GM21423 (cell line): ENCODE results near the gene CEP131.

Source experiments
- ATAC-seq: cut with Tn5 transposase; IDR thresholded peaks from one replicate; pipeline ENCODE4 v1.9.1; 2021; ENCODE audit warnings: mild to moderate bottlenecking, moderate library complexity; ENCODE audit not compliant: unreplicated experiment

CEP131 gene

GRCh38 chr17:81239714-81240555 is 17.2 kb upstream of the CEP131 start:
- no peak for ATAC-seq

GRCh38 chr17:81238815-81239713 is 16.3 kb upstream of the CEP131 start, which contains the start of the genes NDUFAF8 and TEPSIN:
NDUFAF8 (plus strand) TSS chr17:81239318; CDS start chr17:81239364, 46 bp downstream.
TEPSIN (minus strand) TSS chr17:81239055; CDS start chr17:81239033, 22 bp downstream.
- ATAC-seq, result peak; percentile 89

GRCh38 chr17:81238490-81238814 is 15.7 kb upstream of the CEP131 start:
- no peak for ATAC-seq

- no peak for ATAC-seq
These were observed 15.1 kb upstream of the CEP131 start for GRCh38 chr17:81237591-81238489.

GRCh38 chr17:81236784-81237183 is 14.0 kb upstream of the CEP131 start:
- no peak for ATAC-seq

- ATAC-seq, result no peak
These were observed 13.3 kb upstream of the CEP131 start for GRCh38 chr17:81235822-81236740.

GRCh38 chr17:81234940-81235821 is 12.4 kb upstream of the CEP131 start:
- no peak for ATAC-seq

- no peak for ATAC-seq
These were observed 11.7 kb upstream of the CEP131 start for GRCh38 chr17:81234506-81234855.

- ATAC-seq, result no peak
These were observed 11.2 kb upstream of the CEP131 start for GRCh38 chr17:81233811-81234505.

- no peak for ATAC-seq
These were observed 10.6 kb upstream of the CEP131 start for GRCh38 chr17:81233316-81233715.

- ATAC-seq, result no peak
These were observed 10.0 kb upstream of the CEP131 start for GRCh38 chr17:81232616-81233241.

- no peak for ATAC-seq
These were observed 9.2 kb upstream of the CEP131 start for GRCh38 chr17:81231766-81232581.

GRCh38 chr17:81231121-81231645 is 8.4 kb upstream of the CEP131 start:
- ATAC-seq, result no peak

GRCh38 chr17:81230043-81230820 is 7.5 kb upstream of the CEP131 start:
- ATAC-seq, result no peak

- ATAC-seq, result no peak
These were observed 6.8 kb upstream of the CEP131 start for GRCh38 chr17:81229666-81229920.
